Measurements from ENCODE around the gene NCLN. TPM values are rescaled to one million over a fixed set of nuclear protein-coding genes. Genes with fewer than 3 reads are reported as not detected.
A peak's percentile ranks its signal among the peaks of the same experiment; 100 is the strongest.
"Not testable (repeated sequence)": the region's sequence is repeated elsewhere in the genome, so short reads cannot be mapped to it uniquely, and the experiment has no call there.

The NCLN gene
- total RNA-seq, 2 donors from 2014 or later: 75.0 to 195 TPM

GRCh38 chr19:3210347-3211017 lies 24.8 kb downstream of the NCLN start:
- no peaks in the 10 kb centered on the region for H3K4me1 ChIP-seq
- no peak overlapping the region for H3K4me3 ChIP-seq
- H3K27me3 ChIP-seq: no peaks in the 10 kb centered on the region
- intact Hi-C loops (cut with DNase I): no loop called here
- H3K9me3 ChIP-seq: no peaks in the 10 kb centered on the region
- DNase-seq: peak; percentile 68
- peaks cover 6% of the 10 kb centered on the region for H3K36me3 ChIP-seq
- H3K27ac ChIP-seq: no peak overlapping the region
- H3K9ac ChIP-seq (ENCODE audit: low read depth in 2 of 2, low read length in 2 of 2): no peak overlapping the region
- peak; percentile 55 for TF ChIP-seq CTCF (IDR thresholded peaks at IDR 0.05)

- no peaks in the 10 kb centered on the region for H3K9me3 ChIP-seq
- no peaks in the 10 kb centered on the region for H3K4me1 ChIP-seq
- H3K27me3 ChIP-seq: no peaks in the 10 kb centered on the region
- no peak for TF ChIP-seq CTCF (IDR thresholded peaks at IDR 0.05)
- H3K27ac ChIP-seq: no peak overlapping the region
- no peak overlapping the region for H3K9ac ChIP-seq (ENCODE audit: low read depth in 2 of 2, low read length in 2 of 2)
- intact Hi-C loops (cut with DNase I): no loop called here
- no peak overlapping the region for H3K4me3 ChIP-seq
- H3K36me3 ChIP-seq: peaks cover 1% of the 10 kb centered on the region
- DNase-seq: no peak
Observed at GRCh38 chr19:3211191-3211590, 25.5 kb downstream of the NCLN start.

- Histone ChIP-seq H3K9ac (ENCODE audit: low read depth in 2 of 2, low read length in 2 of 2) (no peak overlapping the region), H3K27ac (no peak overlapping the region)
- no peak for DNase-seq
Observed at GRCh38 chr19:3213159-3213558, 27.4 kb downstream of the NCLN start.

GRCh38 chr19:3216874-3217273 lies 31.1 kb downstream of the NCLN start:
- Histone ChIP-seq H3K36me3 (no peaks in the 10 kb centered on the region), H3K9ac (ENCODE audit: low read depth in 2 of 2, low read length in 2 of 2) (no peak overlapping the region), H3K27me3 (no peaks in the 10 kb centered on the region), H3K4me1 (no peaks in the 10 kb centered on the region), H3K9me3 (no peaks in the 10 kb centered on the region), H3K4me3 (no peak overlapping the region), H3K27ac (no peak overlapping the region)
- no peak for TF ChIP-seq CTCF (IDR thresholded peaks at IDR 0.05)
- DNase-seq: no peak
- intact Hi-C loops (cut with DNase I): no loop called here

More at GRCh38 chr19:3213159-3213558, 27.4 kb downstream of the NCLN start:
- TF ChIP-seq CTCF (IDR thresholded peaks at IDR 0.05): no peak
- Histone ChIP-seq H3K4me1 (no peaks in the 10 kb centered on the region), H3K27me3 (no peaks in the 10 kb centered on the region), H3K9me3 (no peaks in the 10 kb centered on the region), H3K4me3 (no peak overlapping the region), H3K36me3 (no peaks in the 10 kb centered on the region)
- intact Hi-C loops (cut with DNase I): no loop called here

GRCh38 chr19:3220576-3220975 lies 34.8 kb downstream of the NCLN start:
- Histone ChIP-seq H3K9ac (ENCODE audit: low read depth in 2 of 2, low read length in 2 of 2) (no peak overlapping the region), H3K4me1 (no peaks in the 10 kb centered on the region), H3K27me3 (peaks cover 7% of the 10 kb centered on the region), H3K36me3 (no peaks in the 10 kb centered on the region), H3K9me3 (no peaks in the 10 kb centered on the region), H3K4me3 (no peak overlapping the region), H3K27ac (no peak overlapping the region)
- no peak for TF ChIP-seq CTCF (IDR thresholded peaks at IDR 0.05)
- no peak for DNase-seq
- intact Hi-C loops (cut with DNase I): no loop called here

- peaks cover 12% of the 10 kb centered on the region for H3K27me3 ChIP-seq
Observed at GRCh38 chr19:3221576-3221975, 35.8 kb downstream of the NCLN start.

More at GRCh38 chr19:3221576-3221975, 35.8 kb downstream of the NCLN start:
- H3K4me1 ChIP-seq; H3K36me3 ChIP-seq; H3K4me3 ChIP-seq; H3K9me3 ChIP-seq; DNase-seq; H3K27ac ChIP-seq; H3K9ac ChIP-seq (ENCODE audit: low read depth in 2 of 2, low read length in 2 of 2); intact Hi-C loops (cut with DNase I): not testable (repeated sequence)

All from colonic mucosa (tissue), 4 donors.